NCI-H526 (cell line): ENCODE results near the gene AGO3.
A peak's percentile ranks its signal among the peaks of the same experiment; 100 is the strongest.
"Not testable (repeated sequence)": the region's sequence is repeated elsewhere in the genome, so short reads cannot be mapped to it uniquely, and the experiment has no call there.

Source experiments
- DNase-seq, 2 experiments: peaks; one replicate each; lab custom pipeline; 2025; lab: John Stamatoyannopoulos, UW

The AGO3 gene

DNA sequence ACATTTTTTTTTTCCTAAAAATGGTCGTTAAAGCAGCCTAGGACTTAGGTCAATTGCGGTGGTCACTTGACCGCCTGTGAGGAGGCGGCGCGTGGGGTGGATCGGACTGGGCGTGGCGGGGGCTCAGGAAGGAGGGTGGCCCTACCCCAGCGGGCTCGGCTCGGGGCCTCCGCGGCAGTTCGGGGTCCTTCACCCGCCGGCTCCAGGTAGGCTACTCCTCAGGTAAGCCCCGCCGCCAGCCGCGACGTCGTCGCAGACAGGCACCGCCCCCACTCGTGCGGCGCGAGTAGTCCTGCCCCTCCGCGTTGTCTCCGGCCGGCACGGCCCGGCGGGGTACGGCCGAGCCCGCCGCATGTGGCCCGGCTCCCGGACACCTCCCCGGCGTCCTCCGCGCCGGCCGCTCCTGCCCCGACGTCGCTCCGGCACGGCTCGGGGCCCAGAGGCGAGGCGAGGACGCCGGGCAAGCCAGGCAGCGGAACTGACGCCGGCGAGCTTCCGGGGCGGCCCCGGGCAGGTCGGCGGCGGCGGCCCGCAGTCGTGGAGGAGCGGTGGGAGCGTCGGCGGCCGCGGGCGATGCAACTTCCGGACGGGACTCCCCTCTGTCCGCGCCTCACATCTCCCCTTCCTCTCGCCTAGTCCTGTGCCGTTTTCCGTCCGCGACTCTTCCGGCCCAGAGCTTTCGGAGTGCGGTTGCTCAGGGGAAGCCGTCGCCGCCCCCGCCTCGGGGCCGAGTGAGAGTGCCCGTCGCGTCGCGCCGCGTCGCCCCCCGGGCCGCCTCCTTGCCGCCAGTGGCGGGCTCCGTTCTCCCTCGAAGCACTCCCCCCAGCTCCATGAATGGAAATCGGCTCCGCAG, at the start of gene AGO3:
Gene AGO3 (plus strand): TSS at position 513 of the 853 bp plus-strand sequence. CDS start 322 bp downstream, at position 835.
- peak; percentile 99 to 100 for DNase-seq

DNA sequence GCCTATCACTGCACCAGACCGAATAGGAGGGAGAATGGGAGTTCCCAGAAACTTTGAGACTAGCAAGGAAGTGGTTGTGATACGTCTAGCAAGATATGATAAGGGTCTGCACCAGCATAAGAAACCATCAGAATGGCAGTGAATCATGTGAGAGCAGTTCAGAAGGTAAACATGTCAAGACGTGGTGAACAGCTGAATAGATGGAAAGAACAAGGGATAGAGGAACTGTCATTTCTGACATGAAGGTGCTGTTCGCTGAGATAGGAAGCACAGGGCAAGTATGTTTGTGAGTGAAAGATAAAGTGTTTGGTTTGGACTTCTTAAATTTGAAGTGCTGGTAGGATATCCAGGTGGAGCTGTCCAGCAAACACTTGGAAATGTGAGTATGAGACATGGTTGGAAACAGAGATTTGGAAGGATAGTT, 49.0 kb upstream of the AGO3 start:
- no peak for DNase-seq

GRCh38 chr1:35882586-35882944, 48.3 kb upstream of the AGO3 start:
- no peak for DNase-seq

DNA sequence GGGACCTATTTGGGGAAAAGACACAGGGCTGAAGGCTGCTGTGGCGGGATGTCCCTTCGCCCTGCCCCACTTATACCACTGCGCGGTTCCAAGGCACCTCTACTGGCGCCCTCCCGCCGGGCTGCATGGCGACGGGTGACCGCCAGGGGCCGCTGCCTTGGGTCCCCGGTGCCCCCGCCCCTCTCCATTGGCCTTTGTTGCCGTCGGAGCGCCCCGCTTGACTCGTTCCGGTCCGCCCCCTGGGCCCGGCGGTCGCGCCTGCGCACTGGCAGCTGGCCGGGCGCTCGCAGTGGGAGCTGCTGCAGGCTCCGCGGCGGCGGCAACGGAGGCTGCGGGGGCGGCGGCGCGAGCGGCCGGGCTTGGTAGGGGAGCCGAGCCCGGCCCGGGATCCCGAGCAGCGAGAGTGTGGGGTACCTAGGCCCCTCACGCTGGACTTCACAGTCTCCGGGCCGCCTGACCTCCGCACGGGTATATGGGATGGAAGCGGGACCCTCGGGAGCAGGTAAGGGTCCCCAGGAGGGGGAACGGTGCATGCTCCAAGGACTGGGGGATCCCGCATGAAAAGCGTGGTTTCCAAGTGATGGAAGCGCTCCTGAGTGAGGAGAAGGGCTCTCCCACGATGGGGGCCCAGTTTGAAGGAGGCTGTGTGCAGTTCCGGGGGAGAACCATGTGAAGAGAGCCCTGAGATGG, 47.8 kb upstream of the AGO3 start, which contains the start of gene AGO1:
Gene AGO1 (plus strand): TSS at position 265 of the 690 bp plus-strand sequence. CDS start 213 bp downstream, at position 478.
- DNase-seq = peak; percentile 81 to 97

- DNase-seq = peak; percentile 51 to 79
These were observed 47.2 kb upstream of the AGO3 start for GRCh38 chr1:35883635-35884101.

- no peak for DNase-seq
These were observed 46.0 kb upstream of the AGO3 start for GRCh38 chr1:35884934-35885333.

GRCh38 chr1:35885961-35886558, 44.8 kb upstream of the AGO3 start:
- peak in 1 of 2 experiments; percentile 14 for DNase-seq

DNA sequence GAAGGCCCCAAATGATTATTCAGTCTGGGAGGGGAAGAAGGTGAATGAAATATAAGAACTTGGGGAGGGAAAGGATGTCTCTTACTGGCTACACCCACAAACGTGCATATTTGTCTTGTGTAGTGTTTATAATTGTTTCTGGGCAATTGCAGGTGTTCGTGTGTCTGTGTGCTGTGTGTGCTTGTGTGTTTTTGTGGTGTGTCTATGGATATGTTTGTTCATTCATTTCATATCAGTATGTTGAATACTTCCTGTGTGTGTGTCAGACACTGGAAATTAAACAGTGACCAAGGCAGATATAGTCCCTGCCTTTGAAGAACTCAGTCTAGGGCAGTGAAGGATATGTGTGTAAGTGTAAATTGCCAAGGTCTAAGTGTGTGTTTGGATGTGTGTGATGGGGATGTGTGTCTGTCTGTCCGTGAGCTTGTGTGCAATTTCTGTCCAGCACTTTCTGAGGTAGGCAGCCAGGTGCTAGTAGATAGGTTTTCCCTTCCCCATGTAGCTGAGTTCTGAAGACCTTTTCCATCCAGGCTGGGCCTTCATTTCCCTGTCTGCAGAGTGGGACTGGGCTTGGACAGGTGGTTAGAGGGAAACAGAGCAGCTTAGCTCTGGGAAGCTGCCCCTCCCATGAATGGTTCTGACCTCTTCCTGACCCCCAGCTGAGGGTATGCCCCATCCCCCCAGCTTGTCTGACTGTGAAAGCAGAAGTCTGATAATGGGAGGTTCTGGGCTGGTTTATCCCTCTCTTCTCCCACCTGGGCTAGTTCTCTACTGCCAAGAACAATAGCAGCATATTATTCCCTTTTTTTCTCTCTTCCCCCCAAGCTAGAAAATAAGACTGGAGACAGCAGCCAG, 44.1 kb upstream of the AGO3 start:
- DNase-seq = no peak

GRCh38 chr1:35887508-35887907, 43.4 kb upstream of the AGO3 start:
- no peak for DNase-seq

- DNase-seq = no peak
These were observed 42.6 kb upstream of the AGO3 start for GRCh38 chr1:35888255-35888654.

GRCh38 chr1:35888981-35889380, 41.9 kb upstream of the AGO3 start:
- DNase-seq = not testable (repeated sequence)

DNA sequence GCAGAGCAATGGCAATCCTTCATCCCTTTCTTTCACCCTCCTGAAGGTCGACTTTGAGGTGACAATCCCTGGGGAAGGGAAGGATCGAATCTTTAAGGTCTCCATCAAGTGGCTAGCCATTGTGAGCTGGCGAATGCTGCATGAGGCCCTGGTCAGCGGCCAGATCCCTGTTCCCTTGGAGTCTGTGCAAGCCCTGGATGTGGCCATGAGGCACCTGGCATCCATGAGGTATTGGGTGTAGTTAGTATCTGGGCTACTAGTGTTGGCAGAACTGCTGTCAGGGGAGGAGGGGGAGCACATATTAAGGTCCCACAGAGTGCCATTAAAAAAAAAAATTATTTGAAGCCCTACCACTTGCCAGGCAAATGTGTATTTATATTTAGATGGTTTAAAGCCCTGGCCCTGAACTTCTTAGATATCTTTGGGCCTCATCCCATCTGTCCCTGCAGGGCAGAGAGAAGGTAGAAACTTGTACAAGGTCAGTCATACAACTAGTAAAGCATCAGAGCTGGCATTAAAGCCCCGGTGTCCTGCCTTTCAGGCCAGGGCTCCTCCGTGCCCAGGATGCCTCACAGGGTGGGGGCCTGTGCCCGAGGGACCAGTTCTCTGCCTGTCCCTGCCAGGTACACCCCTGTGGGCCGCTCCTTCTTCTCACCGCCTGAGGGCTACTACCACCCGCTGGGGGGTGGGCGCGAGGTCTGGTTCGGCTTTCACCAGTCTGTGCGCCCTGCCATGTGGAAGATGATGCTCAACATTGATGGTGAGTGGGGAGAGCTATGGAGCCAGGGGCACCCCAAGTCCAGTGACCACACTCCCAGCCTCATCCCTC, 37.6 kb upstream of the AGO3 start:
- no peak for DNase-seq

DNA sequence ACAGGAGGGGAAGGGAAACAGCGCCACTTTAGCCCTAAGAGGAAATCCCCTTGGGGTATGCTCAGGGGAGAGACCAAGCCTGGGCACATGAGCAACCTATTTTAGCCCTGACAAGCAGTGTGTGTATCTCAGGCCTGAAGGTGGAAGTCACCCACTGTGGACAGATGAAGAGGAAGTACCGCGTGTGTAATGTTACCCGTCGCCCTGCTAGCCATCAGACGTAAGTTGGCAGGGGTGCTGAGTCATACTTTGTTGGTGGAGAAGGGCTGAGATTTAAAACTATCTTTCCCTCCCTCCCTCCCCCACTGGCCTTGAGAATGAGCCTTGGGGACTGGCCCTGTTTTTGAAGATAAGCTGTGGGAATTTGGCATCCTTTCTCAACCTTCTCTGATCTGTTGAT, 36.7 kb upstream of the AGO3 start:
- no peak for DNase-seq

DNA sequence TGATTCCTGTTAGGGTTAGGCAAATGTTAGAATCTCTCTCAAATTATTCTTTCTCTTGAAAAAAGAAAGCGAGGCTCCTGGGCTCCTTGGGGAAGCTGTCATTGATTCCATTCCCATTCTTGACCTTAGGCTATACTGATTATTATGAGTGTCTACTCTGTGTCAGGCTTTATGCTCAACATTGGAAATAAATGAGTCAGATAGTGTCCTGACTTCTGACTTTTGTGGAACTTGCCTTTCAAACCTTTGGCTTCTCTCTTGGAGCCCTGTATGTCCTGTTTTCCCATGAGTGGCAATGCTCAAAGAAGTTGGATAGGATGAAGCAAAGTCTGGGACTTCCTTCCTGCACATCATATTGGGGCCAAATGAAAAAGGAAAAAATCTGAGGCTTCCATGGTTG, 36.2 kb upstream of the AGO3 start:
- no peak for DNase-seq

DNA sequence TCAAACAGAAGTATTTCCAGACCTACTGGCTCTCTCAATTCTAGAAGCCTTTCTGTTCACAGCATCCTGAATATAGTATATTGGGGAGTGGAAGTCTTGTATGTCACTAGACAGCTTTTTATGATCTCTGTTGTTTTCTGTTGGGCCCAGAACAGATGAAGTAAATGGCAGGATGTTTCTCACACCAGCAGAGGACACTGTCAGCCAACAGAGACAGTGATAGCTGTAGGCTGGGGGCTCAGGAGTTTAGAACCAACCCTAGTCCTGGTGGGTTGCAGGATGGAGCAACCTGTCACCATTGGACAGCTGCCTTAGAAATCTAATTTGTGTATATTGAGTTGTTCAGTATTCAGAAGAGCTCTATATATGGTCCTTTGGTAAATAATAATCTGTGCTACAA, 31.0 kb upstream of the AGO3 start:
- DNase-seq = no peak

- no peak for DNase-seq
These were observed 29.7 kb upstream of the AGO3 start for GRCh38 chr1:35901235-35901634.

DNA sequence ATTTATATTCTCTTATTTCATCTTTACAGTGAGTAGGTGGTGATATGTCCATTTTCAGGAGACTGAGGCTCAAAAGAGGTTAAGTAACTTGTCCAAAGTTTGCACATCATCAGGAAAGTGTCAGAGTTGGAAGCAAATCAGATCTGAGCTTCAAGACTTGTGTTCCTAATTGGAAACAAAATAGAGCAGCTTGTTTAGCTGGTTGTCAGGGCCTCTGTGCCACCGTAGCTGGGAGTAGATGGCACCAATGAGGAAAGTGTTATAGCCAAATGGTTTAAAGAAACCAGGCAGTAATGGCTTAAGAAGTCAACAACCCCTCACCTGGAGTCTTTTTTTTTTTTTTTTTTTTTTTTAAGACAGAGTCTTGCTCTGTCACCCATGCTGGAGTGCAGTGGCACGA, 28.2 kb upstream of the AGO3 start:
- no peak for DNase-seq

GRCh38 chr1:35914717-35915116, 16.2 kb upstream of the AGO3 start:
- DNase-seq = no peak

DNA sequence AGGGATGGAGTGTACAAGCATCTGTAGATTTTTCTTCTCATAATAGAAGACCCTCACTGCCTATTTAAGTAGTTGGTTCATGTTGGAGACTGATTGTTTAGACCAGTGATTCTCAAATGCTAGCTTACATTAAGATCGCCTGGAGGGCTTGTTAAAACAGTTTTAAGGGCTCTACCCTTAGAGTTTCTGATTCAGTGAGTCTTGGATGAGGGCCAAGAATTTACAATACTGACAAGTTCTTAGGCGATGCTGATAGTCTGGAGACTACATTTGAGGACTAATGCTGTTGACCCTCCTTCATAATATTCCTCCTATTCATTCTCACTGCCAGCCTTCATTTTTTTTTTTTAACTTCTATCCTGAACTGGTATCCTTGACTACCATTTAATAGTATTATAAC, 15.2 kb upstream of the AGO3 start:
- no peak for DNase-seq

DNA sequence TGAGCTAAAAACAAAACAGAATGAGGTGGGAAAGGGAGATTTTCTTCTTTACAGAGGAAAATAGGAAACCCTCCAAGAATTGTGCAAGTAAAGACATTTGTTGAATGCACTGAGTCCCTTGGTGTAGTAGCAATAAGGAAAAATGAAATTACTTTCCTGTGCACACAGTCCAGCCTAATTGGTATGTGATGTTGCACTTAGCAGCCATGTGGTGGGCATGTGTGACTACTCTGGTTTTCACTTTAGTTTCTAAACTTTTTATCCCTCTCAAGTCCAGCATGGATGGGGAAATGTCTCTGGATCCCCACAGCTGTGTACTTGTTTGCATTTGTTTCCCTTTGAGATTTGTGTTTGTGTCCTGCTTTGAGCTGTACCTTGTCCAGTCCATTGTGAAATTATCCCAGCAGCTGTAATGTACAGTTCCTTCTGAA, 7.1 kb upstream of the AGO3 start:
- DNase-seq = no peak

DNA sequence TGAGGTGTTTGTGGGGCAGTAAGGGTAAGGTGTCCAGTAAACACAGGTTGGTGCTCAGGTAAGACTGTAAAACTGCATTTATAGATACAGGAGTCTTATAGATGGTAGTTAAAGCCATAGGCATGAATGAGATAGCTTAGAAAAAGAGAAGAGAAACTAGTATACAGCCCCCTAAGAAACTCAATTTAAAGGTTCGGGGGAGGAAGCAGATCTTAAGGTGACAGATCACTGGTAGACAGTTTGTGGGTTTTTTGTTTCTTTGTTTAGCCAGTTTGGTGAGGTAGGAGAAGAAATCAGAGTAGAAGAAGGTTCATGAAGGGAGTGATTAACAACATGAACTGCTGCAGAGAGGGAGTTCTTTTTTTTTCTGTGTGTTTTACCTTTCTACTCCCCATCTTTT, 6.1 kb upstream of the AGO3 start:
- no peak for DNase-seq
